DMS153 treated with DMSO at 0.1 percent for 48 hours (cell line): ENCODE results near the gene ZNF91.
"Not testable (repeated sequence)": the region's sequence is repeated elsewhere in the genome, so short reads cannot be mapped to it uniquely, and the experiment has no call there.

Source experiments
- DNase-seq: peaks from one replicate; lab custom pipeline; 2025; ENCODE audit not compliant: unreplicated experiment; lab: John Stamatoyannopoulos, UW

Gene ZNF91

GRCh38 chr19:23321403-23321802 lies 73.9 kb downstream of the ZNF91 start:
- not testable (repeated sequence) for DNase-seq

GRCh38 chr19:23319571-23319970 lies 75.7 kb downstream of the ZNF91 start:
- DNase-seq: not testable (repeated sequence)

GRCh38 chr19:23318941-23319340 lies 76.3 kb downstream of the ZNF91 start:
- DNase-seq: not testable (repeated sequence)

- no peak for DNase-seq
Observed at GRCh38 chr19:23318143-23318542, 77.1 kb downstream of the ZNF91 start.

GRCh38 chr19:23315286-23315685 lies 80.0 kb downstream of the ZNF91 start:
- no peak for DNase-seq

- DNase-seq: no peak
Observed at GRCh38 chr19:23314505-23315251, 80.6 kb downstream of the ZNF91 start.

- DNase-seq: no peak
Observed at GRCh38 chr19:23313196-23313595, 82.1 kb downstream of the ZNF91 start.

GRCh38 chr19:23312515-23312914 lies 82.8 kb downstream of the ZNF91 start:
- DNase-seq: no peak

GRCh38 chr19:23311551-23311950 lies 83.7 kb downstream of the ZNF91 start:
- DNase-seq: no peak

GRCh38 chr19:23310729-23311211 lies 84.5 kb downstream of the ZNF91 start:
- DNase-seq: no peak

GRCh38 chr19:23309926-23310325 lies 85.3 kb downstream of the ZNF91 start:
- DNase-seq: no peak

GRCh38 chr19:23305555-23305954 lies 89.7 kb downstream of the ZNF91 start:
- no peak for DNase-seq

- DNase-seq: no peak
Observed at GRCh38 chr19:23304238-23304637, 91.0 kb downstream of the ZNF91 start.

GRCh38 chr19:23294141-23294540 lies 101.1 kb downstream of the ZNF91 start:
- no peak for DNase-seq

GRCh38 chr19:23289966-23290365 lies 105.3 kb downstream of the ZNF91 start:
- DNase-seq: not testable (repeated sequence)
